PFSK-1 (cell line): Measurements from ENCODE around the gene ELOVL1.

Source experiments
- FOXP2 ChIP-seq: optimal IDR thresholded peaks from 2 replicates; pipeline ENCODE3; 2011; ENCODE audit warnings: borderline replicate concordance, control low read depth, inconsistent platforms; ENCODE audit not compliant: insufficient read depth; ENCODE audit errors: extremely low read length, extremely low read depth
- POLR2AphosphoS5 ChIP-seq: IDR thresholded peaks from 2 replicates; pipeline ENCODE4 v1.6.1; 2012; ENCODE audit warnings: low read depth, mild to moderate bottlenecking, control low read depth, low read length, moderate library complexity
- SIN3A ChIP-seq: IDR thresholded peaks from 2 replicates; pipeline ENCODE4 v1.6.1; 2012; ENCODE audit warnings: mild to moderate bottlenecking, low read length, moderate library complexity, borderline replicate concordance; ENCODE audit not compliant: insufficient read depth
- TAF1 ChIP-seq: IDR thresholded peaks from 2 replicates; pipeline ENCODE4 v1.6.1; 2012; ENCODE audit warnings: low read length, control low read depth, borderline replicate concordance; ENCODE audit not compliant: insufficient read depth
- TF ChIP-seq, protein P1 (sequence below), 2 experiments: IDR thresholded peaks; 2 replicates each; pipeline versions ENCODE4 v1.6.1 to v1.8.0; 2011 to 2012; ENCODE audit warnings: low read depth in 2 of 2, low read length in 2 of 2, control low read depth in 1 of 2, inconsistent platforms in 1 of 2, mild to moderate bottlenecking in 1 of 2, moderate library complexity in 1 of 2; ENCODE audit not compliant: insufficient read depth in 1 of 2

DNA sequence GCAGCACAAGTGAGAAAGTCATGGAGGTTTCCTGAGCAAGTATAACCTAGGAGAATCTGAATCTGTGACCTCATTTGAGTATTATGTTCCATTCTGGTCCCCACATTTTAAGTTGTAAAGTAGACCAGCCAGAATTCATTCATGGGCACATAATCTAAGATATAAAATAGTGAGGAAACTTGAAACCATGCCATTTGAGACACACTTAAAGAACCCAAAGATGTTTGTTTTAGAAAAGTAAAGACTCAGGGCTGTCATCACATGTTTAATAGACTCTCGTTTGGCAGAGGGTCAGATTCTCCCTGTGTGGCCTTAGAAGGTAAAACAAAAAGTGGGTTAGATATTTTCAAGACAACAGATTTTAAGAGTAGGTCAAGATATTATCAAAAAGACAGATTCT, 28.2 kb upstream of the ELOVL1 start:
- TF ChIP-seq POLR2AphosphoS5 (no peak), TAF1 (no peak), FOXP2 (no peak), SIN3A (no peak)
- TF ChIP-seq, protein P1, sequence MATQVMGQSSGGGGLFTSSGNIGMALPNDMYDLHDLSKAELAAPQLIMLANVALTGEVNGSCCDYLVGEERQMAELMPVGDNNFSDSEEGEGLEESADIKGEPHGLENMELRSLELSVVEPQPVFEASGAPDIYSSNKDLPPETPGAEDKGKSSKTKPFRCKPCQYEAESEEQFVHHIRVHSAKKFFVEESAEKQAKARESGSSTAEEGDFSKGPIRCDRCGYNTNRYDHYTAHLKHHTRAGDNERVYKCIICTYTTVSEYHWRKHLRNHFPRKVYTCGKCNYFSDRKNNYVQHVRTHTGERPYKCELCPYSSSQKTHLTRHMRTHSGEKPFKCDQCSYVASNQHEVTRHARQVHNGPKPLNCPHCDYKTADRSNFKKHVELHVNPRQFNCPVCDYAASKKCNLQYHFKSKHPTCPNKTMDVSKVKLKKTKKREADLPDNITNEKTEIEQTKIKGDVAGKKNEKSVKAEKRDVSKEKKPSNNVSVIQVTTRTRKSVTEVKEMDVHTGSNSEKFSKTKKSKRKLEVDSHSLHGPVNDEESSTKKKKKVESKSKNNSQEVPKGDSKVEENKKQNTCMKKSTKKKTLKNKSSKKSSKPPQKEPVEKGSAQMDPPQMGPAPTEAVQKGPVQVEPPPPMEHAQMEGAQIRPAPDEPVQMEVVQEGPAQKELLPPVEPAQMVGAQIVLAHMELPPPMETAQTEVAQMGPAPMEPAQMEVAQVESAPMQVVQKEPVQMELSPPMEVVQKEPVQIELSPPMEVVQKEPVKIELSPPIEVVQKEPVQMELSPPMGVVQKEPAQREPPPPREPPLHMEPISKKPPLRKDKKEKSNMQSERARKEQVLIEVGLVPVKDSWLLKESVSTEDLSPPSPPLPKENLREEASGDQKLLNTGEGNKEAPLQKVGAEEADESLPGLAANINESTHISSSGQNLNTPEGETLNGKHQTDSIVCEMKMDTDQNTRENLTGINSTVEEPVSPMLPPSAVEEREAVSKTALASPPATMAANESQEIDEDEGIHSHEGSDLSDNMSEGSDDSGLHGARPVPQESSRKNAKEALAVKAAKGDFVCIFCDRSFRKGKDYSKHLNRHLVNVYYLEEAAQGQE (IDR thresholded peaks at IDR 0.05; ENCODE audit: insufficient read depth in 1 of 2, low read depth in 2 of 2, low read length in 2 of 2), result no peak
